GM20431 (cell line): Measurements from ENCODE around the gene PRKCH.

Experiments
- in situ Hi-C: fragments of 300-500 bp; cut with MseI, MboI; formaldehyde crosslinking; loops from one replicate; pipeline ENCODE4 v1.15.0; 2020; ENCODE audit warnings: low sequenced_read_pairs; ENCODE audit not compliant: unreplicated experiment

The PRKCH gene

DNA sequence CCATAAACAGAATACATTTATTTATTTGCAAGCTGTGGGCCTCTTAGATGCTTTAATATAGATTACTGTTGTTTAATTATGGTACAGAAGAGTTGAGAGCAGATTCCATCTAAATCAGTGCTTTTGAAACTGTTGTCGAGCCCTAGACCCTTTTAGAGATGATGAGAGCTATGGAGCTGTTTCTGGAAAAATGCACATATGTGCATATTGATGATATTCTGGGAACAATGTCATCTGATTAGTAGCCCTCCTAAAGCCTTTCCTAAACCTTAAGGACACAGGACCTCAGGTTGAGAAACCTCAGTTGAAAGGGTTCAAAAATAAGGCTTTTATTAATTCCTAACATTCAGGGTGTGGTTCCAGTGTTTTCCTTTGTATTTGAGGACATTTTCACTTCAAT is 11.7 kb downstream of the PRKCH start:
- in situ Hi-C loops = no loop called here

DNA sequence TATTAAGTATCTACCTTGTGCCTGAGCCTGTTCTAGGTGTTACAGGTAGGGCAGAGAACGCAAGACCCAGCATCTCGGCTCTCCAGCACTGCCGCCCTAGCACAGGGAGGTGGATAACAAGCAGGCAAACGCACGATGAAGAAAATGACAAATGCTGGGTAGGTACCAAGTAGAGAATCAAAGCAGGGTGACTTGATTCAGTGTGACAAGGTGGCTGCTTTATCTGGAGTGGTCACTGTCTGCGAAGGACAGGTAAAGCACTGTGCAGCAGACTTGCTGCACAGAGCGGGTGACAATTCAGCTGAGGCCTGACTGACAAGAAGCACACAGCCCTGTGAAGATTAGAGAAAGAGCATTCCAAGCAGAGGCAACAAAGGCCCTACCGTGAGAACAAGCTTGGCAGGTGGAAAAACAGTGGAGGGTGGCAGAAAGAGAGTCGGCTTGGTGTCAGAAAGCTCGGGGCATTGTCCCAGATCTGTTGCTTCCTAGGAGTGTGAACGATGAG is 12.9 kb downstream of the PRKCH start:
- in situ Hi-C loops = no loop called here

DNA sequence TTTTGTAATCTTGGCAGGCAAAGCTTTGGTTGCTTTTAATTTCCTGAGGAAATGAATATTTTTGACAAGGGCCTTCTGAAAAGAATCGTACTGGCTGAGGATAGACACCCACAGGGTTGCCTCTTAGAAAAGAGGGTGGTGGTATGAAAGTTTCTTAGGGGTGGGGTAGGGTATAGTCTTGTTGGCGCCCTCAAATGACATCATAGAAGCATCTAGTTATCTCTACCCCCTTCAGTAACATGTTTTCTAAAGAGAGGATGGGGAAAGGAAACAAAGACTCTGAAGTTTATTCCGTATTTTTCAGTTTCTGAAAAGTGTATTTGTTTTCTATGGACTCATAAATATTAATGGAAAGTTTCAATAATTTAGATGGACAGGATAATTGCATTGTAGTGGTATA is 13.7 kb downstream of the PRKCH start:
- in situ Hi-C loops = no loop called here

DNA sequence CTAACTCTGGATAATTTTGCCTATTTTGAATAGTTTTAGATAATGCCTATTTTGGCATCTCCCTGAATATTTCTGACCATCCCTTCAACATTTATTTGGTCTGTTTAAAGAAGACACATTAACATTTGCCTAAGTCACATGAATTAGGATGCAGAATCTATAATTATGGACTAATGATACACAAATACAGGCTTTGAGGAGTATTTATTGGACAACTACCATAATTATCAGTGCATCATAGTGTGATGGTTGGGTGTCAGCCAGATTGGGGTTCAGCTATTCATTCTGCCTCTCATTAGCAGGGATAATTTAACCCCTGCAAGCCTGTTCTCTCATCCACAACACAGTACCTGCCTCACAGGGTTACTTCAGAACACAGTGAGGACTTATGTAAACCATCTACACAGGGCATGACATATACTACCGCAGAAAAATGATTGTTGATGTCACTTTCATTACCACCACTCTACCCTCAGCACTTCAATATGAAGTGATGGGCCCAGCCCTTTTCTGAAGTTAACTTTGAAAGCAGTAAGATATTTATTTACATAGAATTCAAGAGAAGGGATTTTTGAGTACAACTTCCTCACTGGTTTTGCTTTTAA is 14.4 kb downstream of the PRKCH start:
- in situ Hi-C loops = no loop called here

DNA sequence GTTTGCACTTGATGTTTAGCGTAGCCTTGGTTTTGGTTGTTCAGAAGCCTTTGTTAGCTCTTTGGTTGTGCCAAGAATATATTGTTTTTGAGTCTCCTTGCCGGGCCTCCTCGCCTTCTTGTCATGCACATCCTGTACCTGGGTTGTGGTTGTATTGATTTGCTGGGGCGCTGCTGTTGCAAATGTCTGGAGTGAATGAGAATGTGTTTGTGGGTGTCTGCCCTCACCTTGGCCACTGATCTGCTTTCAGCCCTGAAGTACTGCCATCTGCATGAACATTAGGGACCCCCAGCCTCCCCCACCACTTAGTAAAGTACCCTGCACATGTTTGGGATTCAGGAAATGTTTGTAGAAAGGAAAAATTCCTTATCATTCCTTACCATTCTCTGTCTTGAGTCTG is 16.5 kb downstream of the PRKCH start:
- in situ Hi-C loops = no loop called here

DNA sequence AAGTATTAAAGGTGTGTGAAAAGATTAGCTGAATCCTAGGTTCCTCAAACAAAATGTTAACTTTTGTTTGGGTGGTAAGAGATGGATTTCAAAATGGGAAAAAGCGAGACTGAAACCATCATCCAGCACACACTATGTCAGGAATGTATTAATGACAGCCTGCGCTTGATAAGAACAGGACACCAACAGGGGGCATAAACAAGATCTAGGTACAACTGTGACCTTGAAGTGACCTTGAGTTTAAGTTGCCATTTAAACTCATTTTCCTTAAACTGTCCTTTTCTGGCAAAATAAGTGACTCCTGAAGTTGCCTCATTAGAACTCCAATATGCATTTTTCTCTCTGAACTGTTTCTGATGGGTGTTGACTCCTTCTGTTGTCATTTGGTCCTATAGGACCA is 17.1 kb downstream of the PRKCH start:
- in situ Hi-C loops = no loop called here

DNA sequence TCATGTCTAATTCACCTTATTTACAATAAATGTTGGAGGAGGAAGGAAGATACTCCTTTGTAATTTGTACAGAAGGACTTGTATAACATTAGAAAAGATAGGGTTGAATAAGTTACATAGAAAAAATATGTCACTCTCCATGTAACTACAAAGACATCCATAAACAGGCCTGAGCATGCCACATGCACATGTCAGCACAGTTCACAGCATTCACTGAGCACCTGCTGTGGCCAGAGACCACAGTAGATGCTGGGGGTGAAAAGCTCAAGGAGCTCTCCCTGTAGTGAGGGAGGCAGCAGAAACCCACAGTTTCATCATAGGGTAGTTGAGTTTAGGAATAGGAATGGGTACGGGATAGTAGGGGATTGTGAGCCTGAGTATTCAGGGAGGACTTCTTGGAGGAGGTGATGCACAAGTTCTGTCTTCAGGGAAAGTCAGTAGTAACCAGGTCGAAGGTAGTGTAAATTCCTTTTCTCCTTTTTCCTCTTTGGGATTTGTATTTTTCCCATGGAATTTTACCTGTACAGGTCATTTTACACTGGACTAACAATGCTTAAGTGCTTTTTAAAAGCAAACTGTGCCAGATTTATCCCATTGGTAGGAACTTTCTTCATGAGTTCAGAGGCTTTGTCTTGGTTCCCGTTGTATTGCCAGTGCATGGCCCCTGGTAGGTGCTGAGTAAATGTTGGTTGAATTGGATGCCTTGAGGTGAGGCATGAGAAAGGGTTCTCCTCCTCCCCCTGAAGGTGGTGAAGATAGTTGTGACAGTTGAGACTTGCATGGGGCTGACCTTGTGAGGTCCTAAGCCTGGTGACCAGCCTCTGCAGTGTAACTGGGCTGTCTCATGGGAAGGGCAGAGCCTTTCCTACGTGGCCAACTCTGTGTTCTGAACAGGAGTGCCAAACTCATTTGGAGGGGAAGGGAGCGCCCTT is 20.2 kb downstream of the PRKCH start:
- in situ Hi-C loops = no loop called here

DNA sequence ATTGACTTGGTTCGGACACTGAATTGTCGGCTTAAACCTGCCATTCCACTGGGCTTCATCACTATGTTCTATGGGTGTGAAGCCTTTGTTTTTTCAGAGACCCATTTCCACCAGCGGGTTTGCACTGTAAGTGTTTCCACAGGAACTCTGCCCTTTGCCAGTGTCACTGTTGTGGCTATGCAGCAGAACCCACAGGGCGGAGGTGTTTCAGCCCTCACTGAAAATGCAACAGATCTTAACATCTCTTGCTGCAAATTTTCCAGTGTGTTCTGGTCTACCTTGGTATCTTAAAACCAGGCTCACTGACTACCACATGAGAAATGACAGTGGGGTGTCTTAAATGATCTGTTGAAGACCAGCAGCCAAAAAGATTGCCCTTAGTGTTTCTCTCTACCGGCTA is 21.1 kb downstream of the PRKCH start:
- in situ Hi-C loops = no loop called here

DNA sequence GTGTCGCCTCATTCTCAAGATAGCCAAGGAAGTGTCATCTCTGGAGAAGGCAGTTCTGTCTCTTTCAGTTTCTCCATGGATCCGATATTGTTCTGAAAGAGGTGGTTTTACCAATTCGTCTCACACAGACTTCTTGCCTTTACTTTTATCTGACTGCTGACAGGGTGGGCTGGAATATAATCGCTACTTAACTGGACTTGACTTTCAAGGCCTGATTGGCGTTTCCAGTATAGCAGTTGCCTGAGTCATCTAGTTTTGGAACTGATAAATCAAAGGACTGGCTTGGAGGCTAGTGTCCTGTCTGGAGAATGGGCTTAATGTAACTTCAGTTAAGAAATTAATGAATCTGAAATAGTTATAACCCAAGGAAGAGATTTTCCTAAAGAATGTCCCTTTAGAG is 21.6 kb downstream of the PRKCH start:
- in situ Hi-C loops = no loop called here

DNA sequence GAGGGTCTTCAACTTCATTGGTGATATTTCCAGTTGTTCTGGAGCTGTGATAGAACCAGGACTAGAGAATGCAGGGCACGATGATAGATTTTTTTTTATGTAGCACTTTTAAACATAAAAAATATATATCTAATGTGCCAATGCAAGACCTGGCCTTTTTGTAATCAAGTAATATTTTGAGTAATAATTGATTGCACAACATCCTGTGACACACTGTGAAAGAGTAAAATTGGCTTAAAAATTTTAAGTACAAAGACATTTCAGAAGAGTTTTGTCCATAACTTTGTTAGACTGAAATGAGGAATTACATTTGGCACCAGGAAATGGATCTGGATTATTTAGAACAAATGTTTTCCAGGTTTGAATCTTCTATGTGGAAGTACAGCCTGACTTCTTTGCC is 22.1 kb downstream of the PRKCH start:
- in situ Hi-C loops = no loop called here

DNA sequence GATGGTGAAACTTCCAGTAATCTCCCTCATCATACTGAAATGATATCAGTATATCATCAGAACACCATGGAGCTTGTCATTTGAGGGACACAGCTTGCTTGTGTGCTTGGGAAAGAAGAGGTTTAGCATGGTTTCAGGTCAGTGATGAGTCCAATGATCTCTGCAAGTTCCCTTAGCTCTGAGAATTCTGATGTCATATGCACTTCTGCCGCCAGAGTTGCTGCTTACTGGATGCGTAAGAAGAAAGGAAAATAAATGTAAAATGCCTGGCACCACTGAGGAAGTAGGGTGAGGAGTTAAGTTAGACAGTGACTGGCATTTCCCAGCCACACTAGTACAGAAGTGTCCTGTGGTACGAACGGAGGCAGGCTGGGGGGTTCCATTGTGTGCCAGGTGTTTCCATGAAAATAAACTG is 22.6 kb downstream of the PRKCH start:
- in situ Hi-C loops = no loop called here

DNA sequence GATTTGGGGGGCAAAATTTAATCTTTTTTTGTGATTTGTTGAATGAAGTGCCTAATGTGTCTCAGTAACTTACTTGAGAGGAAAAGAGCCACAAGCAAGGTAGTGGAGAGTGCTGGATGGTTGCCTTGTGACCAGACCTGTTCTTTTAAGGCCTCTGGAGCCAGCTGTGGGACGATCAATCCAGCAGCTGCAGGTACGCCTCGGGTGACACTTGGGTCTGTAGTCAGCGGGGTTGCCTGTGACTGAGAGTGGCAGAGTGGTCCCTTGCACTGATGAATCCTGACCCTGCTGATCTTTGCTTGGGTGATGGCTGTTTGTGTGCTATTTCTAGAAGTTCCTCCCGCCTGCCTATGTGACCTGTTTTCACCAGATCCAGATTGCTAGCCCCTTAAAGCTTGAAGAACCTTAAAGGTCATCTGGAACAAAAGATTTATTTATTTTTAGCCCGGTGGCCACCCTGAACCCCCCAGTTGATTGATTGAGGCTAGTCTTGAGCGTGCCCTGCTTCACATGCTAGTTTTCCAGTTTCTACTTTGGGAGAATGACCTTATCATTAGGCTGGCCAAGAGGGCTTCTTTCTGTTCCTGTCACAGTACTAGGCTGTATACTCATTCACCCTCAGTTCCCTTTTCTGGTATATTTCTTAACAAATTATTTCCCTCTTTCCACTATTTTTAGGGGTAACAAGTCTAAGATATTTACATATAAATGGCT is 23.2 kb downstream of the PRKCH start:
- in situ Hi-C loops = no loop called here

DNA sequence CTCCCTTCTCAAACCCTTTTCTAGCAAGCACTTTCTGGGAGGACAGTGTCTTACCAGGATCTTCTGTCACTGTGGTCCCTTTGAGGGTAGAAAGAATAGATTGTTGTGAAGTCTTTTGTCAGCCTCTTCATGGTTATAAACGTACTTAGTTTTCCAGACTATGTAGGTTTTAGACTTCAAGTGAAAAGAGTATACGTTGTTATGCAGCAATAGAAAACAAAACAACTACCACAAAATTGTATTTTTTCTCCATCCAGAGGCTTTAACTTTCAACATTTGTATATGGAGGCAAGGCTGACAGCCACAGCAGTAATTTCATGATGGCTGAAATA is 23.7 kb downstream of the PRKCH start:
- in situ Hi-C loops = no loop called here

DNA sequence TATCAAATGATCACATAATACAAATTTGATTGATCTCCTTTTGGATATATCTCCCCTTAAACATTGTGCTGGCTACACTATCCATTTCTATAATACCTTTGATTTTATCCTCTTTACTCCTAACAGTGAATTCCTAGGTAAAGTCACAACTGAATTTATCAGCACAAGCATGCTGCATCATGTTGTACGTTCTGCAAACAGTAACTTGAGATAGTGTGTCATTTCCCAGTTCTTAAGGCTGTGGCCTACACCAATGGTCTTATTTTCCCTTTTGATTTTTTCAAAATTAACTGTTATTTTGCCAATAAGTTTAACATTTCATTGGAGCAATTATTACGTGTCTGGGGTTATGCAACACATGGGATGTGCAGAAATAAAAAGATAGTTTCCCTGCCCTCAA is 24.8 kb downstream of the PRKCH start:
- in situ Hi-C loops = no loop called here

DNA sequence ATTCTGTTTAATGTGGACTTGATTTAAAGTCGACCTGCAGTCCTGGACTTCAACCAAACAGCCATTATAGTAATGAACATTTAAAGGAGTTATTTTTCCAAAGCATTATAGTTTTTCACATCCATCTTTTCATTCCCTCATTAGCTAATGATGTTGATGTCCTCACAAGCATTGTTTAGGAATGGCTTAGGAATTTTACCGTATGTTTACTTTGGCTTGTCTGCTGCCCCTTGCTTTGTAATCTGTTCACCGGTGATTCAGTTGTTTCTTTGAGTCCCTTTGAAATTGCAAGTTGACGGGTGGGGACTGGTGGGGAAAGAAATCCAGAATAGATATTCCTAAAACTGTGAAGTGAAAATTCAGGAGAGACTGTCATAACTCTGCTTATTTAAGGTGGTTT is 25.4 kb downstream of the PRKCH start:
- in situ Hi-C loops = no loop called here

DNA sequence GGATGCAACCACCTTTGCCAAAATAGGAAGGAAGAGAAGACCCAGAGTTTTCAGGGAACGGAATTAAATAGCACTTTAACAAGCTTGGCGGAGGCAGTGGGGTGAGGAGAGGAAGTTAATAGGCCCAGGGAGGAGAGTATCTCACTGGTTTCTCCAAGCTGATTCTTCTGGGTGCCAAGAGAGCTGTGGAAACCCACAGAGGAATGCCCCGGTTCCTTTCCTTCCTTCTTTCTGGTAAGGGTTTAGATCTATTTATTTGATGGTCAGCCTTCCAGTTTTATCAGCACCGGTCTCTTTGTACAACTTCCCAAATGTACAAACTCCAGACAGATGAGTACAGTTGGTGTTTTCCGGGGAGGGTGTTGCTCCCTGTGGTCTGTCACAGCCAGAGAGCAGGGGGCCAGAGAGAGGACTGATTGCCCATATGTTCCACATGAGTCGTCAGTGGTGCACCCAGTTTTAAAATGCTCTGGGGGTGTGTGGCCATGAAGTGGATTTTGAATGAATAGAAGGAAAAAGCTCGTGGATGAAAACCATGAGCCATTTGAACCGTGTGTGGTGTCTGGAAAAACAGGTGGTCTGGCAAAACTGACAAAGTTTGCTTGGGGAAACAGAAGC is 26.6 kb downstream of the PRKCH start:
- in situ Hi-C loops = no loop called here

DNA sequence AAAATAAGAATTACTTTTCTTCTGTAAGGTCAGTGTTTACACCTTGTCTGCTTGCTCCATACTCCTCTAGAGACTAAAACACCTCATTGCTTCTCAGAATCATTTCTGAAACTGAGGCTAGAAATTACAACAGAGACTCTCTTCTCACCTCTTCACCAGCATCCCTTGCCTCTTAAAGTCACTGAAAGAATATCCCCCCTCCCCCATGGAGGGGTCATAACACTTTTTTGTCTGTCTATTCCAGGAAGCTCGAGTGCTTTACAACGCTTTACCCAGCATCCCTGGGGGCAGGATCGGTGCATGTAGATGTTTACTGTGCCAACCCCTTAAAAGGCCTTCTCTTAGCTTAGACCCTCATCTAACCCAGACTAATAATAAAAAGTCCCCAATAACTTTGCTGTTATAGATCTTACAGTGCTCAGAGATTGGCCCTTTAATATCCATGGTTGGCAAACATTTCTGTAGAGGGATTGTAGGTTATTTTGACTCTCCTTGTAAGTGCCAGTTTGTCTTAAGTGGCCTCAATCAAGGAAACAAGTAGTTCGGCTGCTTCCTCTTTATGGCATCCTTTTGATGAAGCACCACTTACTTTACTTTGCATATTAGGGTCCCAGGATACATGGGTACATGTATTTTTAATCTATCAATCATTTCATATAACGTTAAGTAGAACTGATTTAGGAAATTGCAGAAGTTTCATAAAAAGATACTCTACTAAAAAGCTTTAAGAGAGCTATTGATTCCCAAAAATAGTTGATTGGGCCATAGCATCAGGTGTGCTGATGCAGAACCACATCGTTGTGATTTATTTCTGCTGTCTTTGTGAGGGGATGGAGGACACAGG is 29.3 kb downstream of the PRKCH start:
- in situ Hi-C loops = no loop called here

DNA sequence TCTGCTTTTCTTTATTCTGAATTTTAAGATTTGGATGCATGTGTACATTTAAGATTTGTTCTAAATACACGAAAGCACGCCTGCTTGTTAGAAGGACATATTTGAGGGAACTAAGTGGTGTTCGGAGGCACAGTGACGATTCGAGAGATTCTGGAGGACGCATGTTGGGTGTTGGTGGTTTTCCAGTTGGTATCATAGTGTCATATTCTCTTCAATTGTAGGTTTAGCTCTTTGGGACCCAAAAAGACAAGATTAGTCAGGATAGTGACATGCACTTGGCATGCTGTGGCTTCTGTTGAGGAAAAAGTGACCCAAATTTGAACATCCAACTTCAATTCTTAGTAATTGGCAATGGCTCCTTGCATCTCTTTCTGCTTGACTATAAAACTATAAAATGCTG is 30.1 kb downstream of the PRKCH start:
- in situ Hi-C loops = no loop called here

DNA sequence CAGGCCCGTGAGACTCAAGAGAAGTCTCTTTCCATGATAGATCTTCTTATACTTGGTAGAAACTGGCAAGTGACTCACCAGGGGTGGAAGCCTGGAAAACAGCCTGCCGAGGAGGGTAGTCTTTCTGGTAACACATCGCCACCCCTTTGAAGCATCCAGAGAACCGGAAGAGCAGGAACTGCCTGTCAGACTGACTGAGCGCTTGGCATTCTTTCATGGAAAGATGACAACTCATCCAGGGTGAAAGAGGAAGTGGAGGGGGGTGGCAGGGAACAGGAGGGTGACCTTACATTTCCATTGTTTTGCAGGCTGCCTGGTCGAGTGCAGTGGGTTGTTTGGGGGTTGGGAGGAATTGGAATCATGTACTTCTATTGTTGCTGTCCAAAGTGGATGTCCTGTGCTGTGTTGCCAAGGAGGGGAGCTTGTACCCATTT is 34.5 kb downstream of the PRKCH start:
- in situ Hi-C loops = no loop called here

DNA sequence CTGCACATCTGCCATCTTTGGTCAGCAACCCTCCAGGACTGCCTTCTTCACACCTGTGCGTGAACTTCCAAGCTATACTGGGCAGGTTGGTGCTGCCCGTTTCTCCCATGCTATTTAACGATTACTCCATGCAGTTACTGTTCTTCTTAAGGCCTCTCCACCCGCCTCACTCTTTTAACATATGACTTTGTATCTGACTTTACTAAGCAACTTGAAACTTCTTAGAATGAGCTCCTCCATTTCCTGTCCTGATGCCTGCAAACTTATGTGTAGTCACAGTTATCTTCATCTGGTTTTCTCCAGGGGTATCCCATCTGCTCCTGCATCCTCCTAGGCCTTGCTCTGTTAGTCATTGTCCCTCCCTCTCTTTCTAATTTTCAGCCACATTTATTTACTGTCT is 35.7 kb downstream of the PRKCH start:
- in situ Hi-C loops = no loop called here
